H9 (cell line): Measurements from ENCODE around the gene LSM7. TPM values are rescaled to one million over a fixed set of nuclear protein-coding genes. Genes with fewer than 3 reads are reported as not detected.

Source experiments
- DNase-seq: peaks from one replicate; pipeline ENCODE4 v3.0.0-alpha.2; 2017
- H2AFZ ChIP-seq: one replicate; pipeline ENCODE4 v1.6.1; 2013; ENCODE audit warnings: mild to moderate bottlenecking, low read length, control low read depth, moderate library complexity
- H2AK5ac ChIP-seq: 2 replicates; pipeline ENCODE4 v1.6.1; 2013; ENCODE audit warnings: low read length, control low read depth, mixed read lengths; ENCODE audit not compliant: insufficient read length
- H2BK120ac ChIP-seq: one replicate; pipeline ENCODE4 v1.6.1; 2013; ENCODE audit warnings: low read depth, mild to moderate bottlenecking, low read length, control low read depth, inconsistent platforms; ENCODE audit not compliant: poor library complexity, severe bottlenecking
- H2BK12ac ChIP-seq: 2 replicates; pipeline ENCODE4 v1.6.1; 2013; ENCODE audit warnings: low read length, control low read depth, mixed read lengths, low read depth; ENCODE audit not compliant: insufficient read length
- H2BK15ac ChIP-seq: 2 replicates; pipeline ENCODE4 v1.6.1; 2013; ENCODE audit warnings: low read depth, low read length, control low read depth
- H2BK20ac ChIP-seq: one replicate; pipeline ENCODE4 v1.6.1; 2013; ENCODE audit warnings: low read depth, mild to moderate bottlenecking, low read length, control low read depth, inconsistent platforms; ENCODE audit not compliant: poor library complexity, severe bottlenecking
- H2BK5ac ChIP-seq: 2 replicates; pipeline ENCODE4 v1.6.1; 2013; ENCODE audit warnings: low read length, control low read depth, mixed read lengths; ENCODE audit not compliant: insufficient read length
- H3K14ac ChIP-seq: 2 replicates; pipeline ENCODE4 v1.6.1; 2013; ENCODE audit warnings: low read length, control low read depth; ENCODE audit not compliant: insufficient read depth
- H3K18ac ChIP-seq: 2 replicates; pipeline ENCODE4 v1.6.1; 2013; ENCODE audit warnings: low read depth, mild to moderate bottlenecking, mixed read lengths, low read length, control low read depth; ENCODE audit not compliant: insufficient read length
- H3K23ac ChIP-seq: 2 replicates; pipeline ENCODE4 v1.6.1; 2013; ENCODE audit warnings: low read length, control low read depth, mixed read lengths, low read depth; ENCODE audit not compliant: insufficient read length
- H3K23me2 ChIP-seq: 2 replicates; pipeline ENCODE4 v1.6.1; 2013; ENCODE audit warnings: low read depth, mild to moderate bottlenecking, mixed read lengths, low read length, control low read depth; ENCODE audit not compliant: insufficient read length, poor library complexity, severe bottlenecking
- H3K27ac ChIP-seq: 2 replicates; pipeline ENCODE4 v1.5.1; 2013; ENCODE audit warnings: low read length, control low read depth, mixed read lengths, low read depth; ENCODE audit not compliant: insufficient read length
- H3K27me3 ChIP-seq: 2 replicates; pipeline ENCODE4 v1.6.1; 2013; ENCODE audit warnings: low read length, control low read depth, inconsistent platforms; ENCODE audit not compliant: insufficient read depth
- H3K4ac ChIP-seq: 2 replicates; pipeline ENCODE4 v1.6.1; 2013; ENCODE audit warnings: low read depth, mild to moderate bottlenecking, control low read depth, inconsistent platforms, low read length, moderate library complexity
- H3K4me1 ChIP-seq: 2 replicates; pipeline ENCODE4 v1.6.1; 2013; ENCODE audit warnings: low read length, control low read depth, inconsistent platforms; ENCODE audit not compliant: insufficient read depth
- H3K4me2 ChIP-seq: 2 replicates; pipeline ENCODE4 v1.6.1; 2013; ENCODE audit warnings: low read length, control low read depth, mixed read lengths; ENCODE audit not compliant: insufficient read length, insufficient read depth
- H3K56ac ChIP-seq: 2 replicates; pipeline ENCODE4 v1.6.1; 2013; ENCODE audit warnings: low read depth, mild to moderate bottlenecking, mixed read lengths, low read length, control low read depth; ENCODE audit not compliant: insufficient read length
- H3K79me1 ChIP-seq: 2 replicates; pipeline ENCODE4 v1.6.1; 2013; ENCODE audit warnings: low read depth, mild to moderate bottlenecking, moderate library complexity, low read length, control low read depth, inconsistent platforms; ENCODE audit not compliant: insufficient read depth, poor library complexity, severe bottlenecking
- H3K79me2 ChIP-seq: 2 replicates; pipeline ENCODE4 v1.6.1; 2013; ENCODE audit warnings: low read length, control low read depth, inconsistent platforms; ENCODE audit not compliant: insufficient read depth
- H3K9ac ChIP-seq: 2 replicates; pipeline ENCODE4 v1.6.1; 2013; ENCODE audit warnings: low read length, control low read depth, mixed read lengths; ENCODE audit not compliant: insufficient read length; ENCODE audit errors: extremely low read depth
- H3K9me3 ChIP-seq: one replicate; pipeline ENCODE4 v1.6.1; 2013; ENCODE audit warnings: low read depth, low read length, inconsistent platforms; ENCODE audit not compliant: control insufficient read depth
- H3T11ph ChIP-seq: one replicate; pipeline ENCODE4 v1.6.1; 2013; ENCODE audit warnings: mild to moderate bottlenecking, low read length, control low read depth, inconsistent platforms
- H4K20me1 ChIP-seq: one replicate; pipeline ENCODE4 v1.6.1; 2013; ENCODE audit not compliant: control insufficient read depth, insufficient read length, insufficient read depth
- H4K5ac ChIP-seq: 2 replicates; pipeline ENCODE4 v1.6.1; 2013; ENCODE audit warnings: low read depth, mild to moderate bottlenecking, mixed read lengths, low read length, control low read depth; ENCODE audit not compliant: insufficient read length
- H4K8ac ChIP-seq: replicated peaks from 2 replicates; pipeline ENCODE4 v1.6.1; 2013; ENCODE audit warnings: low read length, control low read depth, mixed read lengths, low read depth; ENCODE audit not compliant: insufficient read length
- H4K91ac ChIP-seq: 2 replicates; pipeline ENCODE4 v1.6.1; 2013; ENCODE audit warnings: low read depth, mild to moderate bottlenecking, moderate library complexity, mixed read lengths, low read length, control low read depth; ENCODE audit not compliant: insufficient read length
- H3K27ac Mint-ChIP-seq, 3 experiments: 2 replicates in 2 of 3; 3 replicates in 1 of 3; pipeline ENCODE4 v1.8.0; 2020 to 2021; ENCODE audit warnings: mixed read lengths in 3 of 3, mild to moderate bottlenecking in 1 of 3, moderate library complexity in 1 of 3
- H3K27me3 Mint-ChIP-seq: 2 replicates; pipeline ENCODE4 v1.8.0; 2021; ENCODE audit warnings: low read depth, mild to moderate bottlenecking, moderate library complexity, mixed read lengths
- H3K36me3 Mint-ChIP-seq, 3 experiments: 2 replicates in 2 of 3; 3 replicates in 1 of 3; pipeline ENCODE4 v1.8.0; 2020 to 2021; ENCODE audit warnings: low read depth in 3 of 3, mixed read lengths in 3 of 3; ENCODE audit not compliant: insufficient read depth in 1 of 3
- H3K4me1 Mint-ChIP-seq, 2 experiments: 2 replicates each; pipeline ENCODE4 v1.8.0; 2020; ENCODE audit warnings: mixed read lengths in 2 of 2
- H3K4me3 Mint-ChIP-seq, 2 experiments: 2 replicates in 1 of 2; 3 replicates in 1 of 2; pipeline ENCODE4 v1.8.0; 2020 to 2021; ENCODE audit warnings: mild to moderate bottlenecking in 2 of 2, mixed read lengths in 2 of 2, moderate library complexity in 1 of 2
- H3K9me3 Mint-ChIP-seq, 2 experiments: 2 replicates in 1 of 2; 3 replicates in 1 of 2; pipeline ENCODE4 v1.8.0; 2020; ENCODE audit warnings: mild to moderate bottlenecking in 2 of 2, mixed read lengths in 2 of 2, moderate library complexity in 1 of 2
- WGBS: extraction: QIAGEN DNeasy Blood & Tissue Kit; methylation state at CpG from one replicate; pipeline ENCODE4 v1.1.7; 2013; ENCODE audit warnings: missing lambda C conversion rate, low lambda C conversion rate, mixed read lengths; ENCODE audit not compliant: insufficient read length; ENCODE audit errors: extremely low coverage; 5-methylcytosine and 5-hydroxymethylcytosine counted together
- total RNA-seq: library from RNA; stranded (reverse); gene quantifications from 2 replicates; pipeline ENCODE4 v1.2.1, GENCODE V29; 2021
- TF ChIP-seq, protein P1 (sequence below): fragments of 200-600 bp; sonication (generic); conservative IDR thresholded peaks from 3 replicates; pipeline ENCODE4 v1.8.0; 2021; ENCODE audit warnings: antibody characterized with exemption, mild to moderate bottlenecking

Gene LSM7
- total RNA-seq, 1 experiment from 2014 or later = 187 TPM

DNA sequence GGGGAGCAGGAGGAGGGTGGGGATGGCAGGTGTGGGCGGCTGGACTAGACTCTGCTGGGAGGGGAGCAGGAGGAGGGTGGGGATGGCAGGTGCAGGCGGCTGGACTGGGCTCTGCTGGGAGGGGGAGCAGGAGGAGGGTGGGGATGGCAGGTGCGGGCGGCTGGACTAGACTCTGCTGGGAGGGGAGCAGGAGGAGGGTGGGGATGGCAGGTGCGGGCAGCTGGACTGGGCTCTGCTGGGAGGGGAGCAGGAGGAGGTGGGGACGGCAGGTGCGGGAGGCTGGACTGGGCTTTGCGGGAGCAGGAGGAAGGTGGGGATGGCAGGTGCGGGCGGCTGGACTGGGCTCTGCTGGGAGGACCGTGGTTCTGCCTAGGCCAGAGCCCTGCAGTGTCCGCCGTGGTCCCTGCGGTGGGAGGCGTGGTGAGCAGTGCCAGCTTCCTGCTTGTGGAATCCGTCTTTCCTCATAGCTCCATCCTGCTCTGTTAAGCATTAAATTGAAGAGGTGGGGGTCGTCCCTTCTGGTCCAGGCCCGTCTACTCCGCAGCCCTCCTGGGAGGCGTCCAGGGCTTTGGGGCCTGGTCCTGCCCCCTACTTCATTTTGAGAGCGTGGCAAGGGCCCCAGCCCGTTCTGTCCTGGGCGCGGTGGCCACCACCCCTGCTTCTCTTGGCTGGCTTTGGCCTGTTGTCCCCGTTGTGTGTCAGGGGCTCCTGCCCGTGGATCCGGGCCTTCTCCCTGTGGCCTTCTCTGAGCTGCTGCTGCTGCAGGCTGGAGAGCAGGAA, 4.8 kb upstream of the LSM7 start:
- Histone ChIP-seq H3K56ac (no peak overlapping the region), H3K9ac (no peak overlapping the region), H4K5ac (no peak overlapping the region), H2BK15ac (no peak overlapping the region), H3K79me1 (peaks cover 2% of the 10 kb centered on the region), H2AFZ (no peak overlapping the region), H3K23me2 (peaks cover 9% of the 10 kb centered on the region), H3T11ph (no peak overlapping the region), H3K27me3 (no peaks in the 10 kb centered on the region), H2BK5ac (no peak overlapping the region), H3K79me2 (peaks cover 7% of the 10 kb centered on the region; the same call in 1 of the 2 replicates), H3K23ac (no peak overlapping the region), H3K4me1 (peaks cover 5% of the 10 kb centered on the region; the same call in 1 of the 2 replicates), H4K20me1 (peaks cover 5% of the 10 kb centered on the region), H3K4ac (no peak overlapping the region), H3K18ac (no peak overlapping the region), H3K14ac (no peak overlapping the region), H3K9me3 (no peaks in the 10 kb centered on the region), H2BK12ac (no peak overlapping the region), H2AK5ac (no peak overlapping the region), H2BK20ac (no peak overlapping the region), H4K8ac (no peak overlapping the region), H4K91ac (no peak overlapping the region), H3K27ac (no peak overlapping the region), H3K4me2 (no peak overlapping the region), H2BK120ac (no peak overlapping the region)
- H3K27ac Mint-ChIP-seq = peak overlapping the region; percentile 75 to 94 (median 91); a peak in 6 of 7 replicates
- peaks cover 6 to 19% (median 9%) of the 10 kb centered on the region in 3 experiments for H3K36me3 Mint-ChIP-seq
- H3K4me1 Mint-ChIP-seq = peaks cover 26 to 46% of the 10 kb centered on the region in 2 experiments
- no peak for DNase-seq
- peaks cover 1% of the 10 kb centered on the region; the same call in 1 of the 2 replicates for H3K27me3 Mint-ChIP-seq
- no CpG with 5 or more reads among the region's 27 CpGs for WGBS
- H3K4me3 Mint-ChIP-seq = peak overlapping the region in 1 of 2 experiments; percentile 18; a peak in 1 of 5 replicates
- peaks cover 3 to 6% of the 10 kb centered on the region in 2 experiments; a peak in 4 of 5 replicates for H3K9me3 Mint-ChIP-seq
- TF ChIP-seq, protein P1, sequence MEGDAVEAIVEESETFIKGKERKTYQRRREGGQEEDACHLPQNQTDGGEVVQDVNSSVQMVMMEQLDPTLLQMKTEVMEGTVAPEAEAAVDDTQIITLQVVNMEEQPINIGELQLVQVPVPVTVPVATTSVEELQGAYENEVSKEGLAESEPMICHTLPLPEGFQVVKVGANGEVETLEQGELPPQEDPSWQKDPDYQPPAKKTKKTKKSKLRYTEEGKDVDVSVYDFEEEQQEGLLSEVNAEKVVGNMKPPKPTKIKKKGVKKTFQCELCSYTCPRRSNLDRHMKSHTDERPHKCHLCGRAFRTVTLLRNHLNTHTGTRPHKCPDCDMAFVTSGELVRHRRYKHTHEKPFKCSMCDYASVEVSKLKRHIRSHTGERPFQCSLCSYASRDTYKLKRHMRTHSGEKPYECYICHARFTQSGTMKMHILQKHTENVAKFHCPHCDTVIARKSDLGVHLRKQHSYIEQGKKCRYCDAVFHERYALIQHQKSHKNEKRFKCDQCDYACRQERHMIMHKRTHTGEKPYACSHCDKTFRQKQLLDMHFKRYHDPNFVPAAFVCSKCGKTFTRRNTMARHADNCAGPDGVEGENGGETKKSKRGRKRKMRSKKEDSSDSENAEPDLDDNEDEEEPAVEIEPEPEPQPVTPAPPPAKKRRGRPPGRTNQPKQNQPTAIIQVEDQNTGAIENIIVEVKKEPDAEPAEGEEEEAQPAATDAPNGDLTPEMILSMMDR = no peak
